ENCODE measurements around the gene ANKRD40.

DNA sequence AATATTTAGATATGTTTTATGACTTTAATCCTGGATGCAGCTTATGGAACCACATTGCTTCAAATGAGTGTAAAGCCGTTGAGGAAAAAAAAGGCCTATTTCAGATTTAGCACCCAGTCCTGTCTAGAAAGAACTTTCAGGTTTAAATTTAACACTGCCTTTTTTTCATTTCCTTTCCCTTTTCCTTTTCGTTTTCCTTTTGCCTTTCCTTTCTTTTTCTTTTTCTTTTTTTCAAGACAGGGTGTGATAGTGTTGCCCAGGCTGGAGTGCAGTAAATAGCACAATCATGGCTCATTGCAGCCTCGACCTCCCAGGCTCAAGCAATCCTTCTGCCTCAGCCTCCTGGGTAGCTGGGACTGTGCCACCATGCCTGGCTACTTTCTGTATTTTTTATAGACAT lies 27.6 kb upstream of the ANKRD40 start:
- no peak for TF ChIP-seq CTCF (IDR thresholded peaks at IDR 0.05; ENCODE audit: low read depth, low read length, missing input control)
- TF ChIP-seq EGR1 (IDR thresholded peaks at IDR 0.05; ENCODE audit: low read depth in 2 of 2), result no peak
- no peak for TF ChIP-seq MAX (IDR thresholded peaks at IDR 0.05)
- no peak for TF ChIP-seq SP1 (IDR thresholded peaks at IDR 0.05)
- TF ChIP-seq RAD21 (IDR thresholded peaks at IDR 0.05), result no peak
- no peak for TF ChIP-seq TAF1 (conservative IDR thresholded peaks at IDR 0.05)
- TF ChIP-seq YY1 (IDR thresholded peaks at IDR 0.05), result no peak
- TF ChIP-seq RXRA (IDR thresholded peaks at IDR 0.05), result no peak
- no peak for TF ChIP-seq ZBTB33 (IDR thresholded peaks at IDR 0.05)
- no peak for TF ChIP-seq REST (IDR thresholded peaks at IDR 0.05)

All from liver (tissue), 3 donors.